Measurements from ENCODE around the gene JADE3.

GRCh38 chrX:47059142-47059874 lies 147.1 kb downstream of the JADE3 start:
- TF ChIP-seq POLR2A (IDR thresholded peaks at IDR 0.05; ENCODE audit: low read length) (no peak), GATA1 (IDR thresholded peaks at IDR 0.05; ENCODE audit: low read depth, low read length) (no peak)

All from erythroblast (primary cell).